Gastrocnemius medialis (tissue), 4 donors: Measurements from ENCODE around the gene CEP78. TPM values are rescaled to one million over a fixed set of nuclear protein-coding genes. Genes with fewer than 3 reads are reported as not detected.

Source experiments
- ATAC-seq, 2 donors: fragments of 150-250 bp; one replicate each; pipeline ENCODE4 v1.9.1; 2016
- DNase-seq, 2 donors: peaks; one replicate each; pipeline ENCODE4 v3.0.0-alpha.2; 2019
- H3K27ac ChIP-seq, 4 donors: fragments of 200-600 bp; sonication (generic); 1 replicate in 1 of 4; 2 replicates in 3 of 4; pipeline ENCODE4 v1.5.1; 2016 to 2018; ENCODE audit warnings: mild to moderate bottlenecking in 2 of 4, moderate library complexity in 1 of 4
- H3K27me3 ChIP-seq, 3 donors: fragments of 200-600 bp; sonication (generic) in 2 of 3; 1 replicate in 1 of 3; 2 replicates in 2 of 3; pipeline versions ENCODE4 v1.5.1 to v1.6.0; 2016 to 2019; ENCODE audit warnings: mild to moderate bottlenecking in 1 of 3, moderate library complexity in 1 of 3
- H3K36me3 ChIP-seq, 2 donors: fragments of 200-600 bp; sonication (generic) in 1 of 2; one replicate each; pipeline ENCODE4 v1.5.1; 2017 to 2018
- H3K4me1 ChIP-seq, 2 donors: fragments of 200-600 bp; sonication (generic) in 1 of 2; one replicate each; pipeline ENCODE4 v1.5.1; 2016 to 2017; ENCODE audit warnings: mild to moderate bottlenecking in 2 of 2
- H3K4me3 ChIP-seq, 4 donors: fragments of 200-600 bp; sonication (generic) in 3 of 4; 1 replicate in 1 of 4; 2 replicates in 3 of 4; pipeline ENCODE4 v1.5.1; 2016 to 2019; ENCODE audit warnings: mild to moderate bottlenecking in 2 of 4
- H3K9me3 ChIP-seq, 3 donors: fragments of 200-600 bp; sonication (generic) in 2 of 3; 1 replicate in 1 of 3; 2 replicates in 2 of 3; pipeline ENCODE4 v1.5.1; 2016 to 2019
- CTCF ChIP-seq, 5 experiments: fragments of 450-650 bp in 3 of 5; fragments of 200-600 bp in 2 of 5; sonication (generic) in 2 of 5; IDR thresholded peaks in 4 of 5; conservative IDR thresholded peaks in 1 of 5; 1 replicate in 4 of 5; 2 replicates in 1 of 5; pipeline ENCODE4 v1.5.1; 2016 to 2019; ENCODE audit warnings: antibody characterized with exemption in 5 of 5, mild to moderate bottlenecking in 3 of 5, moderate library complexity in 3 of 5
- POLR2A ChIP-seq, 2 donors: fragments of 450-650 bp; IDR thresholded peaks; one replicate each; pipeline ENCODE4 v1.6.1; 2017; ENCODE audit warnings: antibody characterized with exemption in 2 of 2, mild to moderate bottlenecking in 2 of 2, moderate library complexity in 2 of 2
- in situ Hi-C, 4 donors: fragments of 200-750 bp; cut with MboI; loops; one replicate each; pipeline versions ENCODE4 v1.15.0 to v1.8.0; 2017; ENCODE audit warnings: low sequenced_read_pairs in 4 of 4
- intact Hi-C: fragments of 100-400 bp; cut with DNase I; formaldehyde crosslinking; loops from one replicate; pipeline ENCODE4 v1.15.1; 2023; ENCODE audit warnings: low total_unique reads
- total RNA-seq, 4 donors: library from RNA; depleted of rRNA; stranded (reverse); fragments of >200 nt; gene quantifications; one replicate each; pipeline versions ENCODE4 v1.1.0 to v1.2.3, GENCODE V29; 2016

The CEP78 gene
- total RNA-seq, 4 donors from 2014 or later: 2.1 to 2.8 (median 2.5) TPM

GRCh38 chr9:78248635-78249034 is 12.8 kb downstream of the CEP78 start:
- H3K27me3 ChIP-seq: no peaks in the 10 kb centered on the region
- peaks cover 0 to 6% of the 10 kb centered on the region in 2 donors for H3K36me3 ChIP-seq

GRCh38 chr9:78249542-78249941 is 13.7 kb downstream of the CEP78 start:
- intact Hi-C loops: no loop called here
- in situ Hi-C loops: no loop called here
- H3K4me1 ChIP-seq: no peaks in the 10 kb centered on the region
- no peak for DNase-seq
- peaks cover 0 to 6% of the 10 kb centered on the region in 2 donors for H3K36me3 ChIP-seq
- no peak overlapping the region for H3K27ac ChIP-seq
- TF ChIP-seq POLR2A (IDR thresholded peaks at IDR 0.05) (no peak), CTCF (IDR thresholded peaks at IDR 0.05 in 4 of 5, conservative IDR thresholded peaks at IDR 0.05 in 1 of 5) (no peak)
- ATAC-seq: no peak
- no peaks in the 10 kb centered on the region for H3K9me3 ChIP-seq
- H3K27me3 ChIP-seq: no peaks in the 10 kb centered on the region
- no peak overlapping the region for H3K4me3 ChIP-seq

More at GRCh38 chr9:78248635-78249034, 12.8 kb downstream of the CEP78 start:
- H3K27ac ChIP-seq: no peak overlapping the region
- H3K9me3 ChIP-seq: no peaks in the 10 kb centered on the region
- H3K4me3 ChIP-seq: no peak overlapping the region
- intact Hi-C loops (no loop called here), in situ Hi-C loops (no loop called here)
- DNase-seq (no peak), ATAC-seq (no peak)
- no peaks in the 10 kb centered on the region for H3K4me1 ChIP-seq
- TF ChIP-seq POLR2A (IDR thresholded peaks at IDR 0.05) (no peak), CTCF (IDR thresholded peaks at IDR 0.05 in 4 of 5, conservative IDR thresholded peaks at IDR 0.05 in 1 of 5) (no peak)

GRCh38 chr9:78252616-78253015 is 16.7 kb downstream of the CEP78 start:
- Histone ChIP-seq H3K9me3 (no peaks in the 10 kb centered on the region), H3K36me3 (peaks cover 0 to 6% of the 10 kb centered on the region in 2 donors), H3K27ac (no peak overlapping the region), H3K27me3 (no peaks in the 10 kb centered on the region), H3K4me3 (no peak overlapping the region), H3K4me1 (no peaks in the 10 kb centered on the region)
- DNase-seq (no peak), ATAC-seq (no peak)
- intact Hi-C loops (no loop called here), in situ Hi-C loops (no loop called here)
- TF ChIP-seq CTCF (IDR thresholded peaks at IDR 0.05 in 4 of 5, conservative IDR thresholded peaks at IDR 0.05 in 1 of 5): no peak
- TF ChIP-seq POLR2A (IDR thresholded peaks at IDR 0.05): no peak

- intact Hi-C loops (no loop called here), in situ Hi-C loops (no loop called here)
- H3K27me3 ChIP-seq: no peaks in the 10 kb centered on the region
- no peak overlapping the region for H3K4me3 ChIP-seq
- H3K36me3 ChIP-seq: peaks cover 0 to 6% of the 10 kb centered on the region in 2 donors
- H3K4me1 ChIP-seq: no peaks in the 10 kb centered on the region
- TF ChIP-seq POLR2A (IDR thresholded peaks at IDR 0.05) (no peak), CTCF (IDR thresholded peaks at IDR 0.05 in 4 of 5, conservative IDR thresholded peaks at IDR 0.05 in 1 of 5) (no peak)
- DNase-seq (no peak), ATAC-seq (no peak)
- no peaks in the 10 kb centered on the region for H3K9me3 ChIP-seq
- H3K27ac ChIP-seq: no peak overlapping the region
These were observed 17.4 kb downstream of the CEP78 start for GRCh38 chr9:78253285-78253684.
